CD8-positive, alpha-beta memory T cell (primary cell): Measurements from ENCODE around the gene SIPA1L3. TPM values are rescaled to one million over a fixed set of nuclear protein-coding genes. Genes with fewer than 3 reads are reported as not detected.
A peak's percentile ranks its signal among the peaks of the same experiment; 100 is the strongest.

Experiments
- CTCF ChIA-PET: fragments of 350-600 bp; sonication (Branson Sonifier 250); formaldehyde crosslinking; loops from one replicate; lab custom pipeline; 2021; ENCODE audit warnings: antibody characterized with exemption; lab: Charles Lee
- POLR2A ChIA-PET: fragments of 350-600 bp; sonication (Branson Sonifier 250); formaldehyde crosslinking; loops from one replicate; lab custom pipeline; 2021; ENCODE audit warnings: antibody characterized with exemption; lab: Charles Lee
- DNase-seq, 5 donors: peaks; one replicate each; pipeline versions ENCODE4 v3.0.0 to v3.0.0-alpha.2; 2020 to 2022; ENCODE audit warnings: mixed read lengths in 1 of 5
- H3K27ac ChIP-seq: one replicate; pipeline ENCODE4 v1.7.0; 2013; ENCODE audit warnings: low read depth, mild to moderate bottlenecking, low read length, moderate library complexity
- H3K27me3 ChIP-seq: 2 replicates; pipeline ENCODE4 v1.7.0; 2013; ENCODE audit warnings: low read length, mild to moderate bottlenecking; ENCODE audit not compliant: insufficient read depth, poor library complexity, severe bottlenecking
- H3K36me3 ChIP-seq: 2 replicates; pipeline ENCODE4 v1.7.0; 2013; ENCODE audit warnings: mild to moderate bottlenecking, low read length, moderate library complexity; ENCODE audit not compliant: insufficient read depth
- H3K4me1 ChIP-seq: 2 replicates; pipeline ENCODE4 v1.7.0; 2013; ENCODE audit warnings: mild to moderate bottlenecking, low read length, moderate library complexity; ENCODE audit not compliant: insufficient read depth
- H3K4me3 ChIP-seq: 2 replicates; pipeline ENCODE4 v1.7.0; 2013; ENCODE audit warnings: mild to moderate bottlenecking, low read length
- H3K9me3 ChIP-seq: 2 replicates; pipeline ENCODE4 v1.7.0; 2013; ENCODE audit warnings: mild to moderate bottlenecking, low read length
- H3K27ac Mint-ChIP-seq, 8 donors: one replicate each; pipeline ENCODE4 v1.8.0; 2020 to 2021; ENCODE audit warnings: mixed read lengths in 8 of 8, mild to moderate bottlenecking in 6 of 8, inconsistent platforms in 3 of 8, moderate library complexity in 3 of 8
- H3K27me3 Mint-ChIP-seq, 2 donors: one replicate each; pipeline ENCODE4 v1.8.0; 2020 to 2021; ENCODE audit warnings: mixed read lengths in 2 of 2, mild to moderate bottlenecking in 1 of 2, moderate library complexity in 1 of 2
- H3K36me3 Mint-ChIP-seq, 3 donors: one replicate each; pipeline ENCODE4 v1.8.0; 2020 to 2021; ENCODE audit warnings: mixed read lengths in 3 of 3, inconsistent platforms in 1 of 3, mild to moderate bottlenecking in 1 of 3
- H3K4me1 Mint-ChIP-seq, 3 donors: one replicate each; pipeline ENCODE4 v1.8.0; 2020 to 2021; ENCODE audit warnings: mixed read lengths in 3 of 3, inconsistent platforms in 1 of 3, mild to moderate bottlenecking in 1 of 3
- H3K4me3 Mint-ChIP-seq, 7 donors: one replicate each; pipeline ENCODE4 v1.8.0; 2020 to 2021; ENCODE audit warnings: mixed read lengths in 7 of 7, mild to moderate bottlenecking in 6 of 7, moderate library complexity in 4 of 7, inconsistent platforms in 2 of 7
- H3K9me3 Mint-ChIP-seq, 5 donors: one replicate each; pipeline ENCODE4 v1.8.0; 2020 to 2022; ENCODE audit warnings: mixed read lengths in 5 of 5, mild to moderate bottlenecking in 3 of 5, moderate library complexity in 2 of 5, inconsistent platforms in 1 of 5
- polyA plus RNA-seq: library from polyadenylated mRNA; unstranded; fragments of 300-500 nt; fragmentation: Illumina TruSeq; gene quantifications from one replicate; pipeline ENCODE4 v1.2.3, GENCODE V29; 2021
- total RNA-seq, 2 experiments: library from RNA; stranded (reverse); gene quantifications; one replicate each; pipeline ENCODE4 v1.2.3, GENCODE V29; 2021

Gene SIPA1L3
- total and polyA plus RNA-seq, 3 experiments from 2014 or later = 5.4 to 14.8 (median 11.5) TPM

DNA sequence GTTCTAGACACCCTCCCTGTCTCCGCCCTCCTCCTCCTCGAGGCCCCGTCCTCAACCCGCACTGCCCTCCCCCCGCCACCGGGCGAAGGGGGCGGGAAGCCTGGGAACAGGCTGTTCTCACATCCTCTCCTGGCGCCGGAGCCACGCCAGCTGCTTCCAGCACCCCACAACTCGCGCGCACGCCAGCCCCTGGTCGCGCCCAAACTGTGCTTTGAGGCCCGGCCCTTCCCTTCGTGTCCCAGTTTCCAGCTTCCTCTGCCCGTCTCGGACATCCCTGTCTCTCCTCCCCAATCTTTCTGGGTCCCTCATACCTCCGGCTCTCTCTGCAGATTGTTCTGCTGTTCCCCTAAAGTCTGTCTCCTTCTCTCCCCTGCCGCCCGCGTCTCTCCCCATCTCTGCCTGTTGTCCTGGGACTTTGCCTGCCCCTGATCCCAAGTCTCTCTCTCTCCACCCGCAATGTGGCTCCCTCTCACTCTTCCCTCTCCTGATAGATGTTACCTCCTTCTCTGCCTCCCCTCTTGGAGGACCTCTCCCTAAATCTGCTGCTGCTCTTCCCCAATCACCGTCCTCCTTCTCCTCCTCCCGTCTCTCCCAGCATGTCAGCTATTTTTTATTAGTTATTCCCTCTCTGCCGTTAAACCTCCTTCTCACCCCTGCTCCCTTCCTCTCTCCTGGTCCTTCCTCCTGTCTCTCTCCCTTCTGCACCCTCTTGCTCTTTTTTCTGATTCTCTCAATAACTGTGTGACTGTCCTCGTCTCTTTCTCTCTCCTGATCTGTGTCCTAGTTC is 302.9 kb downstream of the SIPA1L3 start:
- H3K4me3 Mint-ChIP-seq = peak overlapping the region in 2 of 7 donors; percentile 6 to 63
- DNase-seq = no peak
- peaks cover 21 to 30% (median 24%) of the 10 kb centered on the region in 3 donors for H3K4me1 Mint-ChIP-seq
- Histone ChIP-seq H3K27me3 (peaks cover 23% of the 10 kb centered on the region), H3K27ac (no peak overlapping the region), H3K4me1 (peaks cover 13% of the 10 kb centered on the region), H3K9me3 (no peaks in the 10 kb centered on the region), H3K4me3 (no peak overlapping the region), H3K36me3 (no peaks in the 10 kb centered on the region)
- peaks cover 1 to 11% (median 5%) of the 10 kb centered on the region in 3 donors for H3K36me3 Mint-ChIP-seq
- H3K27me3 Mint-ChIP-seq = peaks cover 32 to 40% of the 10 kb centered on the region in 2 donors
- ChIA-PET CTCF (no interaction called here), POLR2A (no interaction called here)
- peaks cover 0 to 9% (median 4%) of the 10 kb centered on the region in 5 donors for H3K9me3 Mint-ChIP-seq
- peak overlapping the region in 2 of 8 donors; percentile 49 to 96 for H3K27ac Mint-ChIP-seq

GRCh38 chr19:38210458-38210987 is 303.5 kb downstream of the SIPA1L3 start:
- Histone ChIP-seq H3K9me3 (no peaks in the 10 kb centered on the region), H3K4me1 (peaks cover 13% of the 10 kb centered on the region), H3K36me3 (no peaks in the 10 kb centered on the region), H3K27me3 (peaks cover 23% of the 10 kb centered on the region), H3K27ac (no peak overlapping the region), H3K4me3 (no peak overlapping the region)
- Mint-ChIP-seq H3K27me3 (peaks cover 32 to 40% of the 10 kb centered on the region in 2 donors), H3K27ac (peak overlapping the region in 2 of 8 donors; percentile 49 to 96), H3K9me3 (peaks cover 0 to 9% (median 4%) of the 10 kb centered on the region in 5 donors), H3K36me3 (peaks cover 1 to 9% (median 5%) of the 10 kb centered on the region in 3 donors), H3K4me1 (peaks cover 21 to 30% (median 24%) of the 10 kb centered on the region in 3 donors), H3K4me3 (peak overlapping the region in 1 of 7 donors; percentile 6)
- ChIA-PET CTCF (no interaction called here), POLR2A (no interaction called here)
- DNase-seq = no peak

GRCh38 chr19:38211151-38211591 is 304.2 kb downstream of the SIPA1L3 start:
- H3K4me1 ChIP-seq = peaks cover 13% of the 10 kb centered on the region
- ChIA-PET CTCF (no interaction called here), POLR2A (no interaction called here)
- H3K4me3 ChIP-seq = no peak overlapping the region
- no peak overlapping the region for H3K27ac ChIP-seq
- no peak for DNase-seq
- H3K27me3 ChIP-seq = peaks cover 23% of the 10 kb centered on the region
- H3K9me3 ChIP-seq = no peaks in the 10 kb centered on the region
- Mint-ChIP-seq H3K4me1 (peaks cover 21 to 30% (median 24%) of the 10 kb centered on the region in 3 donors), H3K36me3 (peaks cover 1 to 9% (median 5%) of the 10 kb centered on the region in 3 donors), H3K27ac (peak overlapping the region in 1 of 8 donors; percentile 39), H3K9me3 (peaks cover 0 to 9% (median 4%) of the 10 kb centered on the region in 5 donors), H3K4me3 (peak overlapping the region in 1 of 7 donors; percentile 84), H3K27me3 (peaks cover 36 to 45% of the 10 kb centered on the region in 2 donors)
- no peaks in the 10 kb centered on the region for H3K36me3 ChIP-seq

- Mint-ChIP-seq H3K4me1 (peaks cover 21 to 30% (median 24%) of the 10 kb centered on the region in 3 donors), H3K36me3 (peaks cover 1 to 5% (median 5%) of the 10 kb centered on the region in 3 donors), H3K4me3 (no peak overlapping the region), H3K27me3 (peaks cover 37 to 46% of the 10 kb centered on the region in 2 donors), H3K9me3 (peaks cover 0 to 9% (median 4%) of the 10 kb centered on the region in 5 donors), H3K27ac (no peak overlapping the region)
- Histone ChIP-seq H3K27ac (no peak overlapping the region), H3K27me3 (peaks cover 23% of the 10 kb centered on the region), H3K4me3 (no peak overlapping the region), H3K36me3 (no peaks in the 10 kb centered on the region), H3K9me3 (no peaks in the 10 kb centered on the region), H3K4me1 (peaks cover 13% of the 10 kb centered on the region)
- CTCF ChIA-PET = no interaction called here
- DNase-seq = no peak
- POLR2A ChIA-PET = no interaction called here
Observed at GRCh38 chr19:38211766-38212165, 304.8 kb downstream of the SIPA1L3 start.

GRCh38 chr19:38213469-38213868 is 306.5 kb downstream of the SIPA1L3 start:
- Mint-ChIP-seq H3K27me3 (peaks cover 45 to 50% of the 10 kb centered on the region in 2 donors), H3K36me3 (peaks cover 0 to 5% (median 1%) of the 10 kb centered on the region in 3 donors), H3K4me3 (peak overlapping the region in 5 of 7 donors; percentile 8 to 87 (median 74)), H3K4me1 (peaks cover 21 to 30% (median 24%) of the 10 kb centered on the region in 3 donors), H3K9me3 (peaks cover 0 to 9% (median 4%) of the 10 kb centered on the region in 5 donors), H3K27ac (peak overlapping the region in 6 of 8 donors; percentile 11 to 99 (median 78))
- CTCF ChIA-PET = no interaction called here
- H3K4me1 ChIP-seq = peaks cover 13% of the 10 kb centered on the region
- H3K4me3 ChIP-seq = no peak overlapping the region
- H3K9me3 ChIP-seq = no peaks in the 10 kb centered on the region
- no peaks in the 10 kb centered on the region for H3K36me3 ChIP-seq
- POLR2A ChIA-PET = no interaction called here
- no peak overlapping the region for H3K27ac ChIP-seq
- peaks cover 28% of the 10 kb centered on the region for H3K27me3 ChIP-seq
- no peak for DNase-seq

DNA sequence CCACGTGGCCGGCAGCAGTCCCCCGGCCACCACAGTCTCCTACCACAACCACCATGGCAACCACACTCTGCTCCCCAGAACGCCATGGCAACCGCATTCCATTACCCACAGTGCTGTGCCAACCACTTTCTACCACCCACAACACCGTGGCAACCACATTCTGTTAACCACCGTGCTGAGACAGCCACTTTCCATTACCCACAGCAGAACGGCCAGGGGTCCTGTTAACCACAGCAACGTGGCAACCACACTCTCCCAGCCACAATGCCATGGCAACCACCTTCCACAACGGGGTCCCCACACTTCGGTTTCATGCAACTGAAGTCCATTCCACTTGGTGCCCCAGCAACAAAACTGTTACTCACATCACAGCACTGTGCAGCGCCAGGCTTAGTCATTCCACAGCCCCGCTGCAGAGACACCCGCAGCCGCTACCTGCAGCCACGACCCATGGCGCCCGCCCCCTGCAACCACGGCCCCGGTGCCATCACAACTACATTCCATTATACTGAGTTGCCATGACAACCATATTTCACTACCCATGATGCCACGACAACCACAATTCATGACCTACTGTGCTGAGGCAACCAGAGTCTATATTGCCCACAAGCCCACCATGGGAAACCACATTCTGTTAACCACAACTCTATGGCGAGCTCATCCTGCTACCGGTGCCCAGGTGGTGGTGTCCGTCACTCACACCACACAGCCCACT is 307.1 kb downstream of the SIPA1L3 start:
- H3K27me3 Mint-ChIP-seq = peaks cover 46 to 52% of the 10 kb centered on the region in 2 donors
- peaks cover 31% of the 10 kb centered on the region for H3K27me3 ChIP-seq

DNA sequence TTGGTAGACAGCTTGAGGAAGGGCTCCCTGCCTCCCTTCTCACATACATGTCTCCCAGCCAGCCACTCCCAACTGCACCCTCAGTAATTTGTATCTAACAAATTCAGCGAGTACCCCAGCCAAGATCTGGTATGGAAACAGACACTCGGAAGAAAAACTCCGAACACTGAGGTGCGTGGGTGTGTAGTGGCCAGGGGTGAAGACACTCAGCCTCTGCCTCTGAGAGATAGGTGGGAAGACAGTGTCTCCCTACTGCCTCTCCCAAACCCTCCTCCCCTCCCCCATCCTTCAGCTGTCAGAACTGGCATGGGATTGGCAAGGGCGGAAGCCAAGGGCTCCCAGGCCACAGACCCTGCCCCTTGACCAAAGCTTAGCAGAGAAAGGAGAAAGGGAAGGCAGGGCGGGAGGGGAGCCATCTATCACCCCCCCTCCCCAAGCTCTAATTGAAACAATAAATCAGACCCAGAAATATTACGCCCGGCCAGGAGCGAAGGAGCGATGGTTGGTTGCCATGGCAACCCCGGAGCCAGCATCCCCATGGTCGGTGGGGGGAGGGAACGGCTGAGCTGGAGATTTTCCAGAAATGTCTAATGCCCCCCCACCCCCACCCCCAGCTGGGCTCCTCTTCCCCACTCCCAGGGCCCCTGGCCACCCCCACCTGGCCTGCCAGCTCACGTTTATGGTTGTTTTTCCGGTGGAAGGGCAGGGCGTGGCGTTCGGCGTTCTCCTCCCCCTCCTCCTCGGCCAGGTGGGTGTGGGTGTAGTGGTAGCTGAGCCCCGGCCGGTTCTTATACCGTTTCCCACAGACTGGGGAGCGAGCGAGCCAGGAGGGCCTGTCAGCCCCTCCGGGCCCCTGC is 310.0 kb downstream of the SIPA1L3 start:
- peaks cover 0 to 8% (median 4%) of the 10 kb centered on the region in 5 donors for H3K9me3 Mint-ChIP-seq
- no peak overlapping the region for H3K4me3 ChIP-seq
- H3K27me3 ChIP-seq = peaks cover 15% of the 10 kb centered on the region
- H3K27me3 Mint-ChIP-seq = peaks cover 55% of the 10 kb centered on the region in 2 donors
- H3K36me3 Mint-ChIP-seq = no peaks in the 10 kb centered on the region
- H3K36me3 ChIP-seq = no peaks in the 10 kb centered on the region
- DNase-seq = no peak
- no peak overlapping the region for H3K27ac Mint-ChIP-seq
- CTCF ChIA-PET = no interaction called here
- H3K4me3 Mint-ChIP-seq = no peak overlapping the region
- POLR2A ChIA-PET = no interaction called here
- no peaks in the 10 kb centered on the region for H3K9me3 ChIP-seq
- peaks cover 14 to 16% (median 16%) of the 10 kb centered on the region in 3 donors for H3K4me1 Mint-ChIP-seq
- no peak overlapping the region for H3K27ac ChIP-seq
- peaks cover 13% of the 10 kb centered on the region for H3K4me1 ChIP-seq

More for the DNA sequence above, 307.1 kb downstream of the SIPA1L3 start:
- Mint-ChIP-seq H3K27ac (peak overlapping the region; percentile 82 to 99 (median 94)), H3K9me3 (peaks cover 0 to 10% (median 4%) of the 10 kb centered on the region in 5 donors), H3K4me3 (peak overlapping the region; percentile 49 to 87 (median 75)), H3K36me3 (peaks cover 0 to 5% (median 1%) of the 10 kb centered on the region in 3 donors), H3K4me1 (peaks cover 21 to 30% (median 24%) of the 10 kb centered on the region in 3 donors)
- Histone ChIP-seq H3K27ac (no peak overlapping the region), H3K4me3 (no peak overlapping the region), H3K4me1 (peaks cover 13% of the 10 kb centered on the region), H3K36me3 (no peaks in the 10 kb centered on the region), H3K9me3 (no peaks in the 10 kb centered on the region)
- DNase-seq = peak; percentile 40 to 86 (median 48)
- POLR2A ChIA-PET = interaction anchor here (0.5 kb wide), 1 partner anchor 164 kb away, joined by 5 read pairs; no protein-coding TSS in a partner anchor
- CTCF ChIA-PET = no interaction called here
